Measurements from ENCODE around the gene TMEM270.
A peak's percentile ranks its signal among the peaks of the same experiment; 100 is the strongest.
"Not testable (repeated sequence)": the region's sequence is repeated elsewhere in the genome, so short reads cannot be mapped to it uniquely, and the experiment has no call there.

The TMEM270 gene

DNA sequence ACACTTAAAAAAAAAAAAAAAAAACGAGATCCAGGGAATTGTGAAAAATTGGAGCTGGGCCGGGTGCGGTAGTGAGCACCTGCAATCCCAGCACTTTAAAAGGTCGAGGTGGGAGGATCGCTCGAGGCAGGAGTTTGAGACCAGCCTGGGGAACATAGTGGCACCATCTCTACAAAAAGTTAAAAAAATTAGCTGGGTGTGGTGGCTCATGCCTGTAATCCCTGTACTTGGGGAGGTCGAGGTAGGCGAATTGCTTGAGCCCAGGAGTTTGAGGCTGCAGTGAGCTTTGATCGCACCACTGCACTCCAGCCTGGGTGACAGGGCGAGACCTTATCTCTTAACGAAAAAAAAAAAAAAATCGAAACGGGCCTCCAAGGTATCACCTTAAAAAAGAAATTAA lies 28.2 kb upstream of the TMEM270 start:
- no peak for DNase-seq (ENCODE audit: low spot score)

DNA sequence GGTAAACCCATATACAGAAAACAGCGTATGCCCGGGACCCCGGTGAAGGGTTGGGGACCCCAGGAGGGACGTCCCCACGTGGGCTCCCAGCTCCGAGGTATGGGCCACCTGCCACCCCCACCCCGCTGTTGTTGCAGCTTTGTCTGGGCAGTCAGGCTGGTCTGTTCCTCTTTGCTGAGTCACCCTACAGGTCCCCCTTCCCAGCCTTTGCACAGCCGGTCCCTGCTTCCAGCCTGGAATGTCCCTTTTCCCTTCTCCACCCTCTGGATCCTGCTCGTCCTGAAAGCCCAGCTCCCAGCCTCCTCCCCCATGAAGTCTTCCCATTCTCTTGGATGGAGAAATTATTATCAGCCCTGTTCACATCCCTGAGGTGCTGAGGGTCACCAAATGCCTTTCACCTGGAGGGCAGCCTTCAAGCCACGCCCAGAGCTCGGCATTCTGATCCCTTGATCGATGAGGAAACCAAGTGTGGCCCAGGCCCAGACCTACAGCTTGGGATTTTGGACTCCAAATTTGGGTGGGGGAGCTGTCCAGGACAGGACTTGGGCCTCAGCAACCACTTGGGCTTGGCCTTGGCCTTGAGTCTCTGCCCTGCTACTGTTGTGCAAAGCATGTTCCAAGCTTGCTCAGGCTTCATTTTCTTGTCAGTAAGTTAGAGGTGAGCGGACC lies 27.6 kb upstream of the TMEM270 start:
- no peak for DNase-seq (ENCODE audit: low spot score)

DNA sequence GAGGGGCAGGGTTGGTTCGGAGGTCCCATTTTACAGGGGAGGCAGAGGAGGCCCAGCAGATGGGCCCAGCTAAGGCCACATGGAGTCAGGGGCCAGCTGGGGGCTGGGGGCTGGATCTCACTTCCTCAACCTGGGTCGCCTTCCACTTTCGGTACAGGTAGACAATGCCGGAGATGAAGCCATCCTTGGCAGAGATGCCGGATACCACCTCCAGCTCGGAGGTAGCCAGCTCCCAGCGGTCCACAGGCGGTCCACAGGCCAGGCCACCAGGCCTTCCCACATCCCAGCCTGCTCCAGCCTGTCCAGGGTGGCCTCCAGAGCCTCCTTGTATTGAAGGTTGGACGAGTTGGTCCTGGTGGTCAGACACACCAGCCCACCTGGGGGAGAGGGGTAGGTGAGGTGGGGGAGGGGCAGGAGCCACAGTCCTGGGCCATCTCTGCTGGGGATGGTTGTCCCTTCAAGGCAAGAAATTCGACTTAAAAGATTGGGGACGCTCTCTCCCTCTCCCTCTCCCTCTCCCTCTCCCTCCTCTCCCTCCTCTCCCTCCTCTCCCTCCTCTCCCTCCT lies 26.2 kb upstream of the TMEM270 start:
- DNase-seq (ENCODE audit: low spot score), result no peak

DNA sequence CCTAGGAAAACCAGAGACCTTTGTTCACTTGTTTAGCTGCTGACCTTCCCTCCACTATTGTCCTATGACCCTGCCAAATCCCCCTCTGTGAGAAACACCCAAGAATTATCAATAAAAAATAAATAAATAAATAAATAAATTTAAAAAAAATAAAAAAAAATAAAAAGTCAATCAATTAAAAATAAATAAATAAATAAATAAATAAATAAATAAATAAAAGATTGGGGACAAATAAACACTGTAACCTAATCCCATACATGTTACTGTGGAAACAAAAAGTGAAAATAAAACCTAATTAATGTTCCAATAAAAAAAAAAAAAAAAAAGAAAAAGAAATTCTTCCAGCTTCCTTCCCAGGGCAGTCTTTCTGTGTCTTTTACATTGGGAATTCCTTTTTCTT lies 23.8 kb upstream of the TMEM270 start:
- DNase-seq (ENCODE audit: low spot score), result not testable (repeated sequence)

DNA sequence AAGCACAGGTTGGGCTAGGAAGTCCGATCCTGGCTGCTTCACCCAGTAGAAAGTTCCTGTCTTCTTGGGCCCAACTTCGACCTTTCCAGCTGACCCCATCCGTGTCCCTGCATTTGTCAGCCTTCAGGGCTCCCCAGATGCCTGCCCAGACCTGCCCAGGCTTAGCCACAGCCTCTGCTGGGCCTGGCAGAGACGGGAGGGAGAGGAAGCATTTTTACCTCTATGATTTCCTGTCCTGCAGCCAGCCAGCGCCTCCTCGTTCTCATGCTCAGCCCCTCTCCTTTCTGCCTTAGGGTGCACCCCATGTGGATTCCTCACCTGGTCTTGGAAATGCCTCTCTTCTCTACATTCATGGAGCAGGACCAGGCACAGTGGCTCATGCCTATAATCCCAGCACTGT lies 22.3 kb upstream of the TMEM270 start:
- no peak for DNase-seq (ENCODE audit: low spot score)

DNA sequence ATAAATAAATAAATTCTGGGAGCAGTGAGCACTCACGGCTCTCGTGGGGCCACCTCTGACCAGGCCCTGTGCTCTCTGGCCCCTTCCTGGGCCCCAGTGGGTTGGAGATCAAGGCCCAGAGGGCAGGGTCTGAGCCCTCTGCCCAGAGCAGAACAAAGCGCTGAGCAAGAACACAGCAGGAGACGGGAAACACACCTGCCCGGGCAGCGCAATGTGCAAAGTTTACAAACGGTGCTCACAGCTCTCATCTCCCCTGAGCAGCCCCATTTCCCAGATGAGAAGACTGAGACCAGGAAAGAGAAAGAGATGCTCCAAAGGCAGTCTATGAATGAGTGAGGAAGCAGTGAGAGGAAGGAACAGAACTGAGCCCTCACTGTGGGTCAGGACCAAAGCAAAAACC lies 21.7 kb upstream of the TMEM270 start:
- no peak for DNase-seq (ENCODE audit: low spot score)

DNA sequence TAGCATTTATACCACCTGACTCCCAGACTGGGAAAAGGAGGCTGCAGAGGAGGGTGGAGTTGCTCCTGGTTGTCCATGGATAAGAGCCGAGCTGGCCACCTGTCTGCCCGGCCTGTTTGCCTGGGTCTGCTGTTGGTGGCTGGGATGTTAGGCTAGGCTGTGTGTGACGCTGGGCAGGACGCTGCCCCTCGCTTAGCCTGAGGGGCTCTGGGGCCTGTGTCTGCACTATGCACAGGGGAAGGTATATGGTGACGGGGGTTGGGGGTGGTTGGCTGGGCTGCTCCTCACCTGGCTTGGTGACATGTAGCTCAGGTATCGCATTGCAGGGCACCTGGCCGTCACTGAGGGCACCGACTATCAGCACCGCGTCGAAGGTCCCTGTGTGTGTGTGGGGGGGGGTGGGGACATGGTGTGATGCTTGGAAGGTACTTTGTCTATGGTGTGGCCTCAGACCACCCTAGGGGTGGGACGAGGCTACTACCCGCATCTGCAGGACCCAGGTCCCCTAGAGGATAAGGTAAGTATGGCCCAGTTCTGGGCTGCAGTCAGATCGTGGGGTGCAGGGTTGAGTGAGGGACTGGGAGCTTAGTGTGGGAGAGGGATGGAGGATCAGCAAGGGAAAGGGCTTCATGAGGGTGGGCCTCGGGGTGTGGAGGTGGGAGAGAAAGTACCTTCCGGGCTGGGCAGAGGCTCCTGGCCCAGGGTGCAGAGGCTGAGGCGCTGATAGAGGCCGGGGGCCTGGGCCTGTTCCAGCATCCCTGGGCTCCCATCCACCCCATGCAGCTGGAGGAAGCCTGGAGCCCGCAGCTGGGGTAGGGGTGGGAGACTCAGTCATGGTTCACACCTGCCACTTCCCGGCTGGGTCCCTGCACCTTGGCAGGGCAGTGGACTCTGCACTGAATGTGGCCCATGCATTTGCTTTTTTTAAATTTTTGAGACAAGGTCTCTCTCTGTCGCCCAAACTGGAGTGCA lies 20.9 kb upstream of the TMEM270 start:
- no peak for DNase-seq (ENCODE audit: low spot score)

DNA sequence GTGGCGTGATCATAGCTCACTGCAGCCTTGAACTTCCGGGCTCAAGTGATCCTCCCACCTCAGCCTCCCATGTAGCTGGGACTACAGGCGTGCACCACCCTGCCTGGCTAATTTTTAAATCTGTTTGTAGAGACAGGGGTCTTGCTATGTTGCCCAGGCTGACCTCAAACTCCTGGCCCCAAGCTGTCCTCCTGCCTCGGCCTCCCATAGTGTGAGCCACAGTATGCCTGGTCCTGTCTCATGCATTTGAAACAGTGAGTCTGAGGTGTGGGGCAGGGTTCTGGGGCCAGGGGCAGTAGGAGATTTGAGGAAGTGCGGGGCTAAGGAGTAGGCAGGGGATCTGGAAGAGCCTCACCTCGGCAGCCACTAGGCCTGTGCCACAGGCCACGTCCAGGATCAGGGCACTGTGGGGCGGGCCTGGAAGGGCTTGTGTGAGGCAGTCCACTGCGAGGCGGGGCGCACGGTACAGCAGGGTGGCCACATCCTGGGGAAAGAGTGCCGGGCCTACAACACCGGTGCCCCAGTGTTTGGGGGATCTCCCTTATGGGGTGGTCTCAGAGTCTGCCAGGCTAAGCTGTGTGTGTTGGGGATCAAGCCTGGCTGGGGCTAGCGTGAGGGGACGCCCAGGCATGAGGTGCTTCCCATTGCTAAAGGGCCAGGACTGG lies 20.1 kb upstream of the TMEM270 start:
- no peak for DNase-seq (ENCODE audit: low spot score)

DNA sequence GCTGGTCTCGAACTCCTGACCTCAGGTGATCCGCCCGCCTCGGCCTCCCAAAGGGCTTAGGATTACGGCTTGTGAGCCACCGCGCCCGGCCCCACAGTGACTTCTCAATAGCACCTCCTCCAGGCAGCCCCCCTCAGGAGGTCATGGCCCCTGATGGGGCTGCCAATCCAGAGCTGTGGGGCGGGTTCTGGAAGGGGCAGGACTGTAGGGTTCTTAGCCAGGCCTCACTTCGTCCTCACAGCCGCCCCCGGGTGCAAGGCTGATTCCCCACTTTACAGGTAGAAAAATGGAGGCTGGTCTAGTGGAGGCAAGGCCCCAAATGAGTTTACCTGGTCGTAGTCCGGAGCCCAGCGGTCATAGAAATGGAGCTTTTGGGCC lies 19.3 kb upstream of the TMEM270 start:
- DNase-seq (ENCODE audit: low spot score), result no peak

DNA sequence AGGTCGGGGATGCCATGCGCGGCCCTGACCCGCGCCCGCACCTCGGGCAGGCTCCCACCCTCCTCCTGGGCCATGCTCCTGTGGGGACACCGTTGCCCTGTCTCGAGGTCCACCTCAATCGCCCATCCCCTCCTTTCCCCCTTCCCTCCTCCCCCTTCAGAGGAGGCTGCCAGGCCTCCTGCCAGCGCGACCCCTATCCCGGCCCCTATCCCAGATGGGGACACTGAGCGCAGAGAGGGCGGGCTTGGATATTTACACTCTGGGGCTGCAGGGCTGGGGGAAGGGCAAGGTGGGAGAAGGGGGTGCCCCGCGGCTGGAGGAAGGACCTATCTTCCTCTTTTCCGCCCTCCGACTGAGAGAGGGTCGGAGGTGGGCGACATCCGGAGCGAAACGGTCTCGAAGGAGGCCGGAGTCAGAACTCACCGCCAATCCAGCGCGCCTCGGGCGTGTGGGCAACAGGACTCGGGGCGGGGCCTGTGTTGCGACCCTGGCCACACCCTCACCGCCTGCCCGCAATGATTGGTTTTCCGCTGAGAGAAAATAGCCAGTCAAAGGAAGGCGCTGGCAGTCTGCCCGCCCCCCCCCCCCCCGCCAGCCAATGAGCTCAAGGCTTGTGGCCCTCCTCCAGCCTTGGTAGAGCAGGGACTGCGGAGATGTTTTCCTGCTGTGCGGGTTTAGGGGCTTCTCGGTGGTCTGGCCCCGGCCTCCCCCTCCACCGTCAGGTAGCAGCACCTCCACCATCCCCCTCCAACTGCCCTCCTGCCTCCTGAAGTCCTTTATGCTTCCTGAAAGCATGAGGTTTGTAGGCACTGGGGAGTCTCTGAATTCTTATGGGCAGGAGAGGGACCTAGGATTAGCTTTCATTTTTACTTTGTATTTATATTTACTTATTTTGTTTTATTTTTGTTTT lies 18.6 kb upstream of the TMEM270 start, which contains the start of gene METTL27:
Gene METTL27 (minus strand): TSS at position 450 of the 910 bp plus-strand sequence. CDS start 376 bp downstream, at position 74.
- DNase-seq (ENCODE audit: low spot score), result peak; percentile 99

DNA sequence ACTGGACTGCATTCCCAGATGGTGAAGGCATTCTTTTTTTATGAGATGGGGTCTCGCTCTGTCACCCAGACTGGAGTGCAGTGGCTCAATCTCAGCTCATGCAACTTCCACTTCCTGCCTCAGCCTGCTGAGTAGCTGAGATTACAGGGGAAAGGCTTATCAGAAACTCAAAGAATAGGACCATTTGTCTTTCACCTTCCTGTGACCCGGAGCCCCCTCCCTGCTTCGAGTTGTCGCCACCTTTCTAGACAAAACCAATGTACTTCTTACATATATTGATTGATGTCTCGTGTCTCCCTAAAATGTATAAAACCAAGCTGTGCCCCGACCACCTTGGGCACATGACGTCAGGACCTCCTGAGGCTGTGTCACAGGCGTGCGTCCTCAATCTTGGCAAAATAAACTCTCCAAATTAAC lies 16.8 kb upstream of the TMEM270 start:
- no peak for DNase-seq (ENCODE audit: low spot score)

DNA sequence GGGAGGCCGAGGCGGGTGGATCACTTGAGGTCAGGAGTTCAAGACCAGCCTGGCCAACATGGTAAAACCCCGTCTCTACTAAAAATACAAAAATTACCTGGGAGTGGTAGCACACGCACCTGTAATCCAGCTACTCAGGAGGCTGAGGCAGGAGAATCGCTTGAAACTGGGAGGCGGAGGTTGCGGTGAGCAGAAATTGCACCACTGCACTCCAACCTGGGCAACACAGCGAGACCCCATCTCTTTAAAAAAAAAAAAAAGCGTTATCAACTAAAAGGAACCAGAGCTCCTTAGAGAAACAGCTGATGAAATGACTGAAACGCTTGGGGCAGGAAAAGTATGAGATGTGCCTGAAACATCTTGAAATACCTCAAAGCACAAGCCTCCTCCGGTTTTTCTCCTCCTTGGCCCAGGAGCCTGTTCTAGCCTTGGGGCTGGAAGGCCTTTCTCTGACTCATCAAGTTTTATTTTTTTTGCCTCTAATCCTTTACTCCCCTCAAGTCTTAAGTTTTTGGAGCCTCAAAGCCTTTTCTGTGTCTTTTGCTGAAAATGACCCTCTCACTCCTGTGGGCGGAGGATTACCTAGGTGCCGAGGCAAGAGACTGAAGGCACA lies 16.0 kb upstream of the TMEM270 start:
- no peak for DNase-seq (ENCODE audit: low spot score)

DNA sequence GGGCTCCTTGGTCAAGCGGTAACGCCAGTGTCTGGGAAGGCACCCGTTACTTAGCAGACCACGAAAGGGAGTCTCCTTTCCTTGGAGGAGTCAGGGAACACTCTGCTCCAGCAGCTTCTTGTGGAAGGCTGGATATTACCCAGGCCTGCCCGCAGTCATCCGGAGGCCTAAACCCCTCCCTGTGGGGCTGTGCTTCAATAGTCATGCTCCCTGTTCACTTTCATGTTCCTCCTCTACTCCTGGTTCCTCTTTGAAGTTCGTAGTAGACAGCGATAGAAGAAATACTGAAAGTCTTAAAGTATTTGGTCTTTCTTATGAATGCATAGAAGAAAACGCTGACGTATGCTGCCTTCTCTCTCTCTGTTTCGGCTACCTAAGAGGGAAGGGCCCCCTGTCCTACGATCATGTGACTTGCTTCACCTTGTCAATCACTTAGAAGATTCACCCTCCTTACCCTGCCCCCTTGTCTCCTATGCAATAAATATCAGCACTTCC lies 15.2 kb upstream of the TMEM270 start:
- DNase-seq (ENCODE audit: low spot score), result not testable (repeated sequence)

DNA sequence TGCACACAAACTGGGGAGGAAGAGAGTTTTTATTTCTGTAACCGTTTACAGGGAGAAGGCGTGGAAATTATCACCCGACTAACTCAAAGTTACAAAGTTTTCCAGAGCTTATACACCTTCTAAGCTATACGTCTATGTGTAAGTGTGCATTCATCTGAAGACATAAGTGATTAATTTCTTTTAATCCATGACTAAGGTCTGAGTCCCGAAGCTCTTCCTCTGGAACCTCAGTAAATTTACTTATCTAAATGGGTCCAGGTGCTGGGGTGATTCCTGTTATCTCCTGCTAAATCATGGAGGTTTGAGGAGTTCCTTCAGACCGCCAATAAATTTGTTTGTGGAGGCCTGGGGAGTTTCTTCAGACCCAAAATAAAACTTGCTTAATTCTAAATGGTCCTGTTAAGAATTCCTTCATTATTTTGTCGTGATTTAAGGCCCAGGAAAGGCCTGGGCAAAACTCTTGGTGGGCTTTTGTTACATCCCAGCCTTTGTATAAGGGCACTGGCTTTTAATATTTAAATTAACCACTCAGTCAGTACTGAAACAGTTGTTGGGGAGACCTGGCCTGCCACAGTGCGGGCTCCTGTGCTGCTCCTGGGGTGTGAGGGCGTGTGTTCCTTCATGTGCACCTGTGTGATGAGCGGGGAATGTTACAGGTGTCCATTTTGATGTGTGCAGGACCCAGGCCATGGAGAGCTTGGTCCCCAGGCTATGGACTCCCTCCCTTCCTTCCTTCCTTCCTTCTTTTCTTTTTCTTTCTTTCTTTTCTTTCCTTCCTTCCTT lies 12.8 kb upstream of the TMEM270 start:
- DNase-seq (ENCODE audit: low spot score), result no peak

DNA sequence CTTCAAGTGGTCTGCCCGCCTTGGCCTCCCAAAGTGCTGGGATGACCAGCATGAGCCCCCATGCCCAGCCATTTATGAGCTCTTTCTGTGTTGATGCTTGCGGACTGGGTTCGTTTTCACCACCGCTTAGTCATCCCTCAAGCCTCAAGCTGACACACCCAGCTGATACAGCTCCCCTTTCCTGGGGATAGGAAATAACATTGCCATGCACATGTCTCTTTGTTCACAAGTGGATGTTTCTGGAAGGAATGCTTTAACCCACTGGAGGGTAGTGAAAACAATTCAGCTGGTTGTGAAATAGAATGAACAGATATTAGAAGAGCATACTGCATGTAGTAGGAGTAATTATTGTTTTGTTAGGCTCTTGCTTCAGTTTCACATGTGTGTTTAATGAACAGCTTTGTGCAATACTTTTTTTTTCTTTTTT lies 10.2 kb upstream of the TMEM270 start:
- peak; percentile 72 for DNase-seq (ENCODE audit: low spot score)

DNA sequence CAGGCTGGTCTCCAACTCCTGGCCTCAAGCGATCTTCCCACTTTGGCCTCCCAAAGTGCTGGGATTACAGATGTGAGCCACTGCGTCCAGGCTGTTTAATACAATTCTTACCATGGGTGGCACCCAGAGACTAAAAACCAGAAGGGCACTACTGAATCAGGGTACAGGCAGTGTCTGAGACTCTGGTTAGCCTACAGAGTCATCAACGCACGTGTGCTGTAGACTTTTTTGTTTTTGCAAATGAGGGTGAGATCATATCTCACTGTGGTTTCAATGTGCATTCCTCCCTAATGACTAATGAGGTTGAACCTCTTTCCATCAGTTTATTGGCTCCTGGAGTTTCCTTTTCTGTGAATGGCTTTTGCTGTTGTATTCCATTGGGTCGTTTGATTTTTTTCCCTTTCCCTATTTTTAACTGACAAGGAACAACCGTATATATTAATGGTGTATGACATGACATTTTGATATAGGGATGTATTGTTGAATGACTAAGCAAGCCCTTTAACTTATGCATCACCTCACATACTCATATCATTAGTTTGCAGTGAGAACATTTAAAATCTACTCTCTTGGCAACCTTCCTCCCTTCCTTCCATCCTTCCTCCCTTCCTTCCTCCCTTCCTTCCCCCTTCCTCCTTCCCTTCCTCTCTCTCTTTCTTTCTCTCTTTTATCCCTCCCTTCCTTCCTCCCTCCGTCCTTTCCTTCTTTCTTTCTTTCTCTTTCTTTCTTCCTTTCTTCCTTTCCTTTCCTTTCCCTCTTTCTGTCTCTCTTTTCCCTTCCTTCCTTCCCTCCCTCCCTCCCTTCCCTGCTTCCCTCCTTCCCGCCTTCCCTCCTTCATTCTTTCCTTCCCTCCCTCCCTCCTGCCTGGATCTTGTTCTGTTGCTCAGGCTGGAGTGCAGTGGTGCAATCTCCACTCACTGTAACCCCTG lies 9.3 kb upstream of the TMEM270 start:
- DNase-seq (ENCODE audit: low spot score), result peak; percentile 96

DNA sequence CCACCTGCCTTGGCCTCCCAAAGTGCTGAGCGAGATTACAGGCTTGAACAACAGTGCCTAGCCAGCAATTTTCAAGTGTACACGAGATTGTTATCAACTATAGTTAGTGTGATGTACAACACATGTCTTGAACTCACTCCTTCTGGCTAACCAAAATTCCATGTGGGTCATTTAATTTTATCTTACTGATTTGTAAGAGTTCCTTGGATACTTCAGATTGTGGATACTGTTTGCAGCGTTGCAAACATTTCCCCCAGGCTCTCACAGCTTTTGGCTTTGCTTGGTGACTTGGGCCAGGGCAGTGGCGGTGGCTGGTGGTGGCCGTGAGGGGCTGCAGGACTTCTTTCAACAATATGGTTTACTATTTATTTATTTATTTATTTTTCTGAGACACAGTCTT lies 8.5 kb upstream of the TMEM270 start:
- DNase-seq (ENCODE audit: low spot score), result no peak

DNA sequence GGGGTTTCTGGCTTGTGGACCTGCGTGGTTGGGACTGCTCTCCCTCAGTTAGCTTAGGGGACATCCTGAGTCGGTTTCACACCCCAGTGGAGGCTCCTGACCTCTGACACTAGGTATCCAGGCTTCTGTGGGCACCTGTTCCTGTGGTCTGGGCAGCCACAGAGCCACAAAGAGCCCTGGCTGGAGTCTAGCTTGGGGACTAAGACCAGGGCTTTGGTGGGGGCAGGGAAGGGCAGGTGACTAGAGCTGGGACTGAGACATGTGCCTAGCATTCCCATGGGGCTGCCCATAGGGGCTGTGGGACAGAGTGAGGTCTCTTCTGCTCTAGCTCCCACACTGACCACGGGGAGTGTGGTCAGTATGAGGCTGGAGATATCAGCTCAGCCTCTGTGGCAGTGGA lies 4.0 kb upstream of the TMEM270 start:
- no peak for DNase-seq (ENCODE audit: low spot score)

DNA sequence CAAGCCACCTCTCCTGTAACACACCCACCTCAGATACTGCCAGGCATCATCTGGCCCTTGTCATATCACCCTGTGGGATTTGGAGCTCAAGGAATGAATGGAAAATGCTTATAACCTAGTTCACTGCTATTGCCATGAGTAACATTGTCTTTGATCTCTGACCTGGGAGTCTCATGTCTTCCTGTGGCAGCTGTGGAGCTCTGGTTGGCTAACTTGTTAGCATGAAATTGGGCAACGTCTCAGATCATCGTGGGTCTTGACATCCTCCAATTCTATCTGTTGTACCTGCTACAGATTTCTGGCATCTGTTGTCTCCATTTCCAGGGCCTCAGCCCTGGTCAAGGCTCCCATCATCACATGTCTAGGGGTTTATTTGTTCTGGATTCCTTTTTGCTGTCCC lies 2.2 kb upstream of the TMEM270 start:
- DNase-seq (ENCODE audit: low spot score), result no peak

Data from COLO829 (cell line).